ENCODE data around the gene BCL7C.

- TF ChIP-seq CTCF (IDR thresholded peaks at IDR 0.05; ENCODE audit: low read length) (no peak), EZH2 (optimal IDR thresholded peaks at IDR 0.05; ENCODE audit: low read depth, low read length) (no peak)
Observed at GRCh38 chr16:30904114-30904780, 10.4 kb upstream of the BCL7C start.

Measured in MM.1S (cell line).